Measurements from ENCODE around the gene ELANE. TPM values are rescaled to one million over a fixed set of nuclear protein-coding genes. Genes with fewer than 3 reads are reported as not detected.

Gene ELANE
- total RNA-seq, 1 donor from 2014 or later, result 0.54 TPM

Small RNA genes lying within 50 kb of the gene (microRNA-seq; reads per million reads assigned to microRNA genes)
- gene MIR3187, result 1.3 reads per million
- not detected for gene MIR4745

Other genes starting within 250 kb of the ELANE start
- gene POLRMT, start 218.8 kb upstream of the ELANE start, total RNA-seq, result 37.3 TPM
- gene FGF22, start 212.4 kb upstream of the ELANE start, total RNA-seq, result not detected
- 31.4 TPM for gene RNF126, start 189.1 kb upstream of the ELANE start, total RNA-seq
- 136 TPM for gene FSTL3, start 175.9 kb upstream of the ELANE start, total RNA-seq
- not detected for gene PRSS57, start 156.9 kb upstream of the ELANE start, total RNA-seq
- 18.9 TPM for gene PALM, start 143.4 kb upstream of the ELANE start, total RNA-seq
- gene MISP, start 101.2 kb upstream of the ELANE start, total RNA-seq, result not detected
- gene PTBP1, start 54.9 kb upstream of the ELANE start, total RNA-seq, result 76.9 TPM
- gene PLPPR3, start 30.3 kb upstream of the ELANE start, total RNA-seq, result not detected
- 1.1 TPM for gene AZU1, start 24.5 kb upstream of the ELANE start, total RNA-seq
- gene PRTN3, start 11.3 kb upstream of the ELANE start, total RNA-seq, result 0.62 TPM
- gene CFD, start 7.4 kb downstream of the ELANE start, total RNA-seq, result 31.0 TPM
- 27.0 TPM for gene MED16, start 40.9 kb downstream of the ELANE start, total RNA-seq
- not detected for gene RNU6-9, start 41.2 kb downstream of the ELANE start, total RNA-seq
- 24.5 TPM for gene R3HDM4, start 60.9 kb downstream of the ELANE start, total RNA-seq
- not detected for gene KISS1R, start 65.0 kb downstream of the ELANE start, total RNA-seq
- gene ARID3A, start 73.7 kb downstream of the ELANE start, total RNA-seq, result 7.8 TPM
- 17.6 TPM for gene WDR18, start 132.0 kb downstream of the ELANE start, total RNA-seq
- gene GRIN3B, start 148.1 kb downstream of the ELANE start, total RNA-seq, result not detected
- 125 TPM for gene TMEM259, start 168.8 kb downstream of the ELANE start, total RNA-seq
- not detected for gene RNU6-2, start 169.2 kb downstream of the ELANE start, total RNA-seq
- gene CNN2, start 174.3 kb downstream of the ELANE start, total RNA-seq, result 44.8 TPM
- gene ABCA7, start 187.8 kb downstream of the ELANE start, total RNA-seq, result 10.5 TPM
- 3.7 TPM for gene ARHGAP45, start 214.9 kb downstream of the ELANE start, total RNA-seq
- gene POLR2E, start 243.1 kb downstream of the ELANE start, total RNA-seq, result 125 TPM